NCI-H1436 treated with DMSO at 0.1 percent for 48 hours (cell line): ENCODE measurements around the gene OPCML.

Experiments
- DNase-seq: peaks from one replicate; lab custom pipeline; 2025; lab: John Stamatoyannopoulos, UW

The OPCML gene

DNA sequence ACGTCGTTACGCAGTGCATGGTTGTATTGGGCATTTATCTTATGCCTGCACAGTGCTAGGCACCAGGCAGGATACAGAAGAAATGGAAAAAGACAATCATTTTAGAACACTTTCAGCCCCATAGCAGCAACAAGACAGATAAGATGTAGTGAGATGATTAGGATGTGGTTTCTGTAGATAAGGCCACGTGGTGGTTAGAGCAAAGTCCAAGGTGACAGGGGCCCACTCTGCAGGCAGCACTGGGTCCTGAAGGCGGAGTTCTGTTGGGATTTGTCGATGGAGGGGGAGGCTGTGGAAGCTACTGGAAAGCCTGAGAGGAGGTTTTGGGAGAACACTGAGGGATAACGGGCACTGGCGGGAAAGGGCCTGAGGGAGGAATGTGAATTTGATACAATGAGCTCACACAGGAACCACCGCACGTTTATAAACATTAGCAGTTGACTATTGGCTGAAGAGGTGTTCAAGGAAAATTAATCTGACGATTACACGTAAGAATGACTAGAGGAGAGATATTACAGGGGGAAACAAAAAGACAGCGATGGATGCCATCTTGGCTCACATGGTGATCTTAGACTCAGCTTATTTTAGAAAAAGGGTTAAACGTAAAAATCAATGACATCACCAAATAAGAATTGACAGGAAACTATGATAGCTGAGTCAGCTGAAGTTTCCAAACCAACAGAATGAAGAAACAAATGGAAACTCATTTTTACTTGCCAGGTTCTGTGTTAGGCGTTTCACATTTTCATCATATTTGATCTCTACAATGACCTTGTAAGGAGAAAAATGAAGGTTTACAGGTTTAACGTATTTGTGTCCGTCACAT is 551.0 kb downstream of the OPCML start:
- no peak for DNase-seq

GRCh38 chr11:132980670-132981069 is 551.6 kb downstream of the OPCML start:
- DNase-seq = no peak

DNA sequence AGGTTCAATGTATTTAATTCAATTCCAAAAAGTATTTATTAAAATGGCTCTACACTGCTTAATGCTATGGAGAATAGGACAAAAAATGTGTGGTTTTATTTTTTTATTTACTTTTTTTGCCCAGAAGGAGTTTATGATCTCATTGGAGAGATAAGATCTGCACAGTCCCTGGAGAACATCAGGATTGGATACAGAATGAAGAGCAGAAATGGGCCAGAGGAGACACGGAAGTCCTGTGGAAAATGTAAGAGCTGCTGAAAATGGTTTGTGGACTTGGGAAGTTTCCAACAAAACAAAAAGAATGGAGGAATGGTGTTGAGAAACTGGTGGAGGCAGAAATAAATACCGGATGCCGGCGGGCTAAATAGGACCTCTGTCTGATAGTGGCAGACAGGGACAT is 554.6 kb downstream of the OPCML start:
- no peak for DNase-seq

DNA sequence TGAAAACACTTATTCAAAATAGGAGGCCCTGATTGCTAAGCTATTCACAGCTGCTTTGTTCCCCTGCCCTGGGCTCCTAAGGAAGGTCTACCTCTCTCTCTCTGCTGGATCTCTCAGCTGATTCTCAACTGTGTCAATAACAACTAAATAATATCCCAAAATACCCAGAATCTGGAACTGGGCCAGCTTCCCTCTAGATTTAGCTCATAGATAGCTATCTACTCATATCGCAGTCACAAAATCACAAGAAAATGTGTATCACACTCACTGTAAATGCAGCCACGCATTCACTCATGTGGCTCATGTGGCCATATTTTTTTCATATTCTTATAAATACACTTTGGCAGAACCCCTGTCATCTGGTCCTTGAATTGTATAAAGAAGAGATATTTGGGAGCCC is 555.1 kb downstream of the OPCML start:
- no peak for DNase-seq

DNA sequence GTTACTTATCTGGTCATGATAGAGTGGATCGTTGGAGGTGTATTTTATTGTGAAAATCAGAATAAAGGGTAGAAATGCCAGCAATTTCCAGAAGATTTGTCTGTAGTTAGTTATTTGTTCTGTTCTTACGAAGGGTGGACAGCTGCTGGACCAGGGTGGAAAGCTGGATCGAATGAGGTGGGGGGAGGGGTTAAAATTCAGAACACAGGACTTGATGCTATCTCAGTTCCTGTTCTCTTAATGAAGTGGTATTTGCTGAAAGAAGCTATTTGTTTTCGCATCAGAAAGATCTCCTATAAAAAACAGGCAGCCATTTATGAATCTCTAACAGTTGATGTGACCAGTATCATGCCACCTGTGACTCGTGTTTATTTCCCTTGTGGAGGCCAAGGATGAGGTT is 556.2 kb downstream of the OPCML start:
- DNase-seq = no peak

DNA sequence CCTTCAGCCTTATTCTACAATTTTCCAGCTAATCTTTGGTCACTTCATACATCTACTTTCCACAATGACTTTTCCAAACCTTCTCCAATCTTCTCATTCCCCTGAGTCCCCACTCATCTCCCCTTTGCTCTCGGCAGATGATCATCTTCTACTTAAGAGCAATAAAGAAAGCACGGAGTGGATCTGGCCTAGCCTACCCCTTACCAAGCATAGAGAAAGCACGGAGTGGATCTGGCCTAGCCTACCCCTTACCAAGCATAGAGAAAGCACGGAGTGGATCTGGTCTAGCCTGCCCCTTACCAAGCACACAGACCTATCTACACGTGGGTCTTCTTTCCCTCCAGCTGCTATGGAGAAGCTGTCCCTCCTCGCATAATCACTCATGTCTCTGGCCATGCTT is 558.6 kb downstream of the OPCML start:
- no peak for DNase-seq

GRCh38 chr11:132972565-132972964 is 559.7 kb downstream of the OPCML start:
- DNase-seq = no peak

- DNase-seq = no peak
Observed at GRCh38 chr11:132971351-132971750, 561.0 kb downstream of the OPCML start.

GRCh38 chr11:132969892-132970291 is 562.4 kb downstream of the OPCML start:
- no peak for DNase-seq

- DNase-seq = no peak
Observed at GRCh38 chr11:132962041-132962440, 570.3 kb downstream of the OPCML start.

- no peak for DNase-seq
Observed at GRCh38 chr11:132961453-132961852, 570.8 kb downstream of the OPCML start.

- no peak for DNase-seq
Observed at GRCh38 chr11:132960273-132961078, 571.8 kb downstream of the OPCML start.

GRCh38 chr11:132959693-132960092 is 572.6 kb downstream of the OPCML start:
- DNase-seq = no peak

- DNase-seq = no peak
Observed at GRCh38 chr11:132957881-132958280, 574.4 kb downstream of the OPCML start.

- DNase-seq = no peak
Observed at GRCh38 chr11:132948252-132948651, 584.0 kb downstream of the OPCML start.

- no peak for DNase-seq
Observed at GRCh38 chr11:132944569-132944944, 587.7 kb downstream of the OPCML start.

- no peak for DNase-seq
Observed at GRCh38 chr11:132943706-132944568, 588.4 kb downstream of the OPCML start.

DNA sequence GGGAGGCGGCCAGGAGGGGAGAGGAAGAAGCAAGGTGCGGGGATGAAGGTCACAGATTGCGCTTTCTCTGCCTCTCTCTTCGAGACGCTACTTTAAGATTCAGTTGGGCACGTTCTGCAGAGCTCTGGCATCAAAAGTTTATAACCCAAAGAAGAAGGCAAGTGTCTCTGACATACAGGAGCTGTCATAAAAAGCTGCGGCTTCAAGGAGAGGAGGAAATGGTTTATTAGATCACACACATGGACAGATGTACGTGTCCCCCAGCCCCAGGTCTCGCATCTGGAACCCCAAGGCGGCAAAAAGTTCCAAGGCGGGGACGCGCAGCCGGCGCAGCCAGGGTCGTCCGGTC is 589.0 kb downstream of the OPCML start:
- DNase-seq = no peak

GRCh38 chr11:132942611-132943356 is 589.5 kb downstream of the OPCML start:
- DNase-seq = no peak

DNA sequence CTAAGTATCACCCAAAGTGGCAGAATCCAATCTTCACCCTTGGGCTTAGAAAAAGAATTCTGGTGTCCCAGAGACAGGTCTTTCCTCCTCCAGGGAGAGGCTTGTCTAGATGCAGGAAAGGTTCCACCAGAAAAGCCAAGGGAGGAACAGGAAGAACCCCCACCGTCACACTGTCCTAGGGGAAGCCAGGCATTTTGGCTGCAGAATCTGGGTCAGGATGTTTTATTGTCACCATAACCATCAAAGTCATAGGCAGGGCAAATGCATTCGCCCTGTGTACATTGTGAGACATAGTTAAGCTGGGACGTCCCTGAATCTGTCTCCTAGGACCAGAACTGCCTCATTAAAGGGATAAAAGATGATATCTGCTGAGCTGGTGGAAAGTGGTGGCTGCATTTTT is 590.5 kb downstream of the OPCML start:
- no peak for DNase-seq

- no peak for DNase-seq
Observed at GRCh38 chr11:132941024-132941646, 591.2 kb downstream of the OPCML start.
